ENCODE results near the gene MAF. TPM values are rescaled to one million over a fixed set of nuclear protein-coding genes. Genes with fewer than 3 reads are reported as not detected.

MAF gene
- total RNA-seq, 1 experiment from 2014 or later = 0.47 TPM

GRCh38 chr16:79618692-79619050 lies 18.1 kb upstream of the MAF start:
- no peaks in the 10 kb centered on the region for H3K4me1 Mint-ChIP-seq (ENCODE audit: insufficient read depth, unreplicated experiment)
- no TSS peak for BruUV-seq (replicated peaks)

GRCh38 chr16:79618041-79618691 lies 17.6 kb upstream of the MAF start:
- BruUV-seq (replicated peaks) = no TSS peak
- intact Hi-C loops (cut with micrococcal nuclease) = no loop called here
- CTCF ChIA-PET = interaction anchor here (0.5 to 0.9 kb wide), 5 partner anchors 18 to 922 kb away, joined by 3 read pairs; partner anchors contain the start of gene MAF
- TF ChIP-seq, protein P1, sequence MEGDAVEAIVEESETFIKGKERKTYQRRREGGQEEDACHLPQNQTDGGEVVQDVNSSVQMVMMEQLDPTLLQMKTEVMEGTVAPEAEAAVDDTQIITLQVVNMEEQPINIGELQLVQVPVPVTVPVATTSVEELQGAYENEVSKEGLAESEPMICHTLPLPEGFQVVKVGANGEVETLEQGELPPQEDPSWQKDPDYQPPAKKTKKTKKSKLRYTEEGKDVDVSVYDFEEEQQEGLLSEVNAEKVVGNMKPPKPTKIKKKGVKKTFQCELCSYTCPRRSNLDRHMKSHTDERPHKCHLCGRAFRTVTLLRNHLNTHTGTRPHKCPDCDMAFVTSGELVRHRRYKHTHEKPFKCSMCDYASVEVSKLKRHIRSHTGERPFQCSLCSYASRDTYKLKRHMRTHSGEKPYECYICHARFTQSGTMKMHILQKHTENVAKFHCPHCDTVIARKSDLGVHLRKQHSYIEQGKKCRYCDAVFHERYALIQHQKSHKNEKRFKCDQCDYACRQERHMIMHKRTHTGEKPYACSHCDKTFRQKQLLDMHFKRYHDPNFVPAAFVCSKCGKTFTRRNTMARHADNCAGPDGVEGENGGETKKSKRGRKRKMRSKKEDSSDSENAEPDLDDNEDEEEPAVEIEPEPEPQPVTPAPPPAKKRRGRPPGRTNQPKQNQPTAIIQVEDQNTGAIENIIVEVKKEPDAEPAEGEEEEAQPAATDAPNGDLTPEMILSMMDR (IDR thresholded peaks at IDR 0.05; ENCODE audit: unreplicated experiment) = no peak
- H3K36me3 Mint-ChIP-seq (ENCODE audit: insufficient read depth, unreplicated experiment) = no peaks in the 10 kb centered on the region
- H3K4me1 Mint-ChIP-seq (ENCODE audit: insufficient read depth, unreplicated experiment) = peaks cover 2% of the 10 kb centered on the region
- no peak overlapping the region for H3K4me3 Mint-ChIP-seq (ENCODE audit: unreplicated experiment)
- no peak for DNase-seq (ENCODE audit: unreplicated experiment)
- no peaks in the 10 kb centered on the region for H3K9me3 Mint-ChIP-seq (ENCODE audit: unreplicated experiment)
- POLR2A ChIA-PET = no interaction called here
- H3K27ac Mint-ChIP-seq (ENCODE audit: low read depth, unreplicated experiment) = no peak overlapping the region
- H3K27me3 Mint-ChIP-seq (ENCODE audit: insufficient read depth, unreplicated experiment) = no peaks in the 10 kb centered on the region

More at GRCh38 chr16:79618692-79619050, 18.1 kb upstream of the MAF start:
- H3K27me3 Mint-ChIP-seq (ENCODE audit: insufficient read depth, unreplicated experiment) = no peaks in the 10 kb centered on the region
- intact Hi-C loops (cut with micrococcal nuclease) = no loop called here
- no peaks in the 10 kb centered on the region for H3K9me3 Mint-ChIP-seq (ENCODE audit: unreplicated experiment)
- DNase-seq (ENCODE audit: unreplicated experiment) = no peak
- ChIA-PET POLR2A (no interaction called here), CTCF (interaction anchor here (0.6 kb wide), 1 partner anchor 497 kb away, joined by 3 read pairs; no protein-coding TSS in a partner anchor)
- no peak overlapping the region for H3K27ac Mint-ChIP-seq (ENCODE audit: low read depth, unreplicated experiment)
- H3K36me3 Mint-ChIP-seq (ENCODE audit: insufficient read depth, unreplicated experiment) = no peaks in the 10 kb centered on the region
- TF ChIP-seq, protein P1 (IDR thresholded peaks at IDR 0.05; ENCODE audit: unreplicated experiment) = no peak
- H3K4me3 Mint-ChIP-seq (ENCODE audit: unreplicated experiment) = no peak overlapping the region

DNA sequence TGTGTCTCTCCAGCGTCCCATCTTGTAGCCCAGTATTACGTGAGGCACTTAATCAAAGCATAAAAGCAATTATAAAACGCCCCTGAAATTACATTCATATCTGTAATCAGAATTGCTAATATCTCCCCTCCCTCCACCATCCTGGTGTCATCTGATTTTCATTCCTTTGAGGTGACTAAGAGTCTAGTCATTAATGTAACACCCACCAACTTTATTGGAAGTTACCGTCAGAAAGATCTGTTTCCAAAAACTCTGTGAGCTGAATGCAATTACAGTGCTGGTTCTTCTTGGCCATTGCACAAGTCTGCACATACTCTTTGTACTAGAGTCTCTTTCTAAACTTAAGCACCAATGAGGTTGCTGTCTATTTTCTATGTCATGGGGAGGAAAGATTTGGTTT lies 12.5 kb upstream of the MAF start:
- Mint-ChIP-seq H3K4me1 (ENCODE audit: insufficient read depth, unreplicated experiment) (peaks cover 40% of the 10 kb centered on the region), H3K36me3 (ENCODE audit: insufficient read depth, unreplicated experiment) (no peaks in the 10 kb centered on the region), H3K27ac (ENCODE audit: low read depth, unreplicated experiment) (peak overlapping the region; percentile 74), H3K27me3 (ENCODE audit: insufficient read depth, unreplicated experiment) (no peaks in the 10 kb centered on the region), H3K4me3 (ENCODE audit: unreplicated experiment) (no peak overlapping the region), H3K9me3 (ENCODE audit: unreplicated experiment) (no peaks in the 10 kb centered on the region)
- DNase-seq (ENCODE audit: unreplicated experiment) = peak; percentile 41
- BruUV-seq (replicated peaks) = no TSS peak
- POLR2A ChIA-PET = interaction anchor here (0.9 to 1.5 kb wide), 2 partner anchors 9 to 236 kb away, joined by 3 read pairs; no protein-coding TSS in a partner anchor
- TF ChIP-seq, protein P1 (IDR thresholded peaks at IDR 0.05; ENCODE audit: unreplicated experiment) = no peak
- CTCF ChIA-PET = interaction anchor here (1.4 to 1.7 kb wide), 2 partner anchors 11 to 39 kb away, joined by 4 to 9 read pairs; partner anchors contain the start of gene MAF
- intact Hi-C loops (cut with micrococcal nuclease) = loop anchor here (2.0 to 5.0 kb wide), 2 partner anchors 46 to 159 kb away; no protein-coding TSS in a partner anchor

DNA sequence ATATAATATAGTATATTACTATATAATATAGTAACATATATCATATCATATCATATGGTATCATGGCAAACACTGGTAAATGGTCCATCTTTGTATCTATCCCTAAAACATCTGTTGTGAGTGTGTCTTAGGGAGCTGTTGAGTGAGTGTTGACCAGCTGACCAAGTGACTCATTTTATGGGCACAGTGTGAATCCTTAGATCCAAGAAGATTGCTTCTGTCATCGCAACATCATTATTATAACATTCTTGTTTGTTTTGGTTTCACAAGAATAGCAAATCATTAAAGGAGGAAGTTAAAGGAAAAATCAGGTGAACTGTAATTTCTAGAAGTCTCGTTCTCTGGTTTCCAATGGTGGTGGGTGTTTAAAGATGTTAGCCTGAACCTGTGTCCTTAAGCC lies 11.7 kb upstream of the MAF start:
- H3K9me3 Mint-ChIP-seq (ENCODE audit: unreplicated experiment) = no peaks in the 10 kb centered on the region
- H3K4me1 Mint-ChIP-seq (ENCODE audit: insufficient read depth, unreplicated experiment) = peaks cover 47% of the 10 kb centered on the region
- H3K27ac Mint-ChIP-seq (ENCODE audit: low read depth, unreplicated experiment) = peak overlapping the region; percentile 74
- H3K4me3 Mint-ChIP-seq (ENCODE audit: unreplicated experiment) = no peak overlapping the region
- BruUV-seq (replicated peaks) = no TSS peak
- TF ChIP-seq, protein P1 (IDR thresholded peaks at IDR 0.05; ENCODE audit: unreplicated experiment) = no peak
- DNase-seq (ENCODE audit: unreplicated experiment) = peak; percentile 54
- POLR2A ChIA-PET = interaction anchor here (0.6 to 1.5 kb wide), 4 partner anchors 9 to 237 kb away, joined by 3 to 4 read pairs (median 3); no protein-coding TSS in a partner anchor
- CTCF ChIA-PET = interaction anchor here (0.6 kb wide), 2 partner anchors 99 to 822 kb away, joined by 3 read pairs; no protein-coding TSS in a partner anchor
- intact Hi-C loops (cut with micrococcal nuclease) = loop anchor here (2.0 to 5.0 kb wide), 2 partner anchors 47 to 160 kb away; no protein-coding TSS in a partner anchor
- no peaks in the 10 kb centered on the region for H3K36me3 Mint-ChIP-seq (ENCODE audit: insufficient read depth, unreplicated experiment)
- no peaks in the 10 kb centered on the region for H3K27me3 Mint-ChIP-seq (ENCODE audit: insufficient read depth, unreplicated experiment)
